Mesodermal cell (in vitro differentiated cells): Measurements from ENCODE around the gene NMNAT2.

Source experiments
- H3K27ac ChIP-seq: 2 replicates; pipeline ENCODE4 v1.7.0; 2013; ENCODE audit warnings: mild to moderate bottlenecking, low read depth, low read length, moderate library complexity; ENCODE audit not compliant: severe bottlenecking
- H3K36me3 ChIP-seq: 2 replicates; pipeline ENCODE4 v1.7.1; 2013; ENCODE audit warnings: mild to moderate bottlenecking, low read length, moderate library complexity; ENCODE audit not compliant: control insufficient read depth, insufficient read depth
- H3K4me1 ChIP-seq: one replicate; pipeline ENCODE4 v1.7.1; 2013; ENCODE audit warnings: mild to moderate bottlenecking, low read length; ENCODE audit not compliant: insufficient read depth, control insufficient read depth, poor library complexity, severe bottlenecking
- H3K4me3 ChIP-seq: 2 replicates; pipeline ENCODE4 v1.7.0; 2013; ENCODE audit warnings: low read length, control low read depth, mild to moderate bottlenecking; ENCODE audit not compliant: insufficient read depth, poor library complexity, severe bottlenecking; ENCODE audit errors: extremely low read depth
- H3K9me3 ChIP-seq: 2 replicates; pipeline ENCODE4 v1.7.1; 2013; ENCODE audit warnings: mild to moderate bottlenecking, low read length, moderate library complexity; ENCODE audit not compliant: control insufficient read depth
- WGBS, 2 experiments: methylation state at CpG; one replicate each; pipeline ENCODE4 v1.1.5; 2013; ENCODE audit warnings: missing lambda C conversion rate in 2 of 2; ENCODE audit not compliant: insufficient coverage in 2 of 2; 5-methylcytosine and 5-hydroxymethylcytosine counted together

Gene NMNAT2

DNA sequence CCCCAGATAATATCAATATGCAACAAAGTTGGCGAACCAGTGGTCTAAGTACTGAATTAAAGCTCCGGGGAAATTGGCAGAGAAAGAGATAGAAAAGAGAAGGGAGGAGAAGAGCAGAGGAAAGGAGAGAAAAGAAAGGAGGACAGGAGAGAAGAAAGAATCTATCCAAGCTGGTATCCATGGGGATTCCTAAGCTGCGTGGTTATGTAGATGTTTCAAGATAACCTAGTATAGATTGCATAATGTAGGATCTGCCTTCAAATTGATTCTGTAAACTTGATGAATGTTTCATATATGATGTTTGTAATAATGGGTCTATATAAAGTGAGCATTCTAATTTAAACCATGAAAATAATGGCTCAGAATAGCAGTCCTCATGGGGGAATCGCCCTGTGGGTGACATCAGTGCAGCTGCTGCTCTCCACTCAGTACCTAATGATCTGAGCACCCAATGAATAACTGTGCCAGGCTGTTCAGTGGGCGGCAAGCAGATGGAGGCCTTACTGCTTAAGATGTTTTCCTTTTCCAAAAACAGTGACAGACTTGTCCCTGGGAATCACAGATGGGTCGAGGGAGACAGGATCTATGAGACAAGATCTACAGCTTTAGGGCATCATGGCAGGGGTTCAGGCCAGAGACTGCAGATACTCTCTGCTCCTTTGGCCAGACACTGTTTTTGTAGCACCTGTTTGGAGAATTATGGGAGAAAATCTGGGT is 154.1 kb downstream of the NMNAT2 start:
- Histone ChIP-seq H3K9me3 (no peaks in the 10 kb centered on the region), H3K27ac (no peak overlapping the region), H3K4me1 (no peaks in the 10 kb centered on the region), H3K4me3 (no peak overlapping the region), H3K36me3 (no peaks in the 10 kb centered on the region)
- WGBS, 2 experiments: 70 to 77% methylated on average over 5 to 6 of the region's 6 CpGs

GRCh38 chr1:183262628-183263200 is 155.5 kb downstream of the NMNAT2 start:
- Histone ChIP-seq H3K9me3 (no peaks in the 10 kb centered on the region), H3K27ac (no peak overlapping the region), H3K4me3 (no peak overlapping the region), H3K36me3 (no peaks in the 10 kb centered on the region), H3K4me1 (no peaks in the 10 kb centered on the region)
- WGBS, 2 experiments: 83 to 94% methylated on average over 2 to 3 of the region's 5 CpGs

GRCh38 chr1:183259924-183260323 is 158.3 kb downstream of the NMNAT2 start:
- Histone ChIP-seq H3K4me1 (no peaks in the 10 kb centered on the region), H3K27ac (no peak overlapping the region), H3K9me3 (peaks cover 7% of the 10 kb centered on the region), H3K4me3 (no peak overlapping the region), H3K36me3 (no peaks in the 10 kb centered on the region)
- WGBS, 2 experiments: 90 to 94% methylated on average over 2 to 4 of the region's 5 CpGs

- H3K27ac ChIP-seq: no peak overlapping the region
- H3K4me1 ChIP-seq: no peaks in the 10 kb centered on the region
- H3K36me3 ChIP-seq: no peaks in the 10 kb centered on the region
- WGBS, 2 experiments: no CpG with 5 or more reads among the region's 1 CpG
- H3K9me3 ChIP-seq: peaks cover 17% of the 10 kb centered on the region
- no peak overlapping the region for H3K4me3 ChIP-seq
Measured at GRCh38 chr1:183255073-183255472, 163.1 kb downstream of the NMNAT2 start.

GRCh38 chr1:183251959-183252450 is 166.2 kb downstream of the NMNAT2 start:
- H3K4me1 ChIP-seq: peaks cover 2% of the 10 kb centered on the region
- H3K4me3 ChIP-seq: no peak overlapping the region
- peaks cover 17% of the 10 kb centered on the region for H3K9me3 ChIP-seq
- no peaks in the 10 kb centered on the region for H3K36me3 ChIP-seq
- 94 to 100% methylated on average over 1 to 3 of the region's 8 CpGs for WGBS, 2 experiments
- no peak overlapping the region for H3K27ac ChIP-seq

- Histone ChIP-seq H3K4me3 (no peak overlapping the region), H3K36me3 (no peaks in the 10 kb centered on the region), H3K27ac (no peak overlapping the region), H3K4me1 (peaks cover 2% of the 10 kb centered on the region), H3K9me3 (peaks cover 17% of the 10 kb centered on the region)
- 98% methylated on average over 5 to 7 of the region's 12 CpGs for WGBS, 2 experiments
Measured at GRCh38 chr1:183251101-183251958, 166.8 kb downstream of the NMNAT2 start.

DNA sequence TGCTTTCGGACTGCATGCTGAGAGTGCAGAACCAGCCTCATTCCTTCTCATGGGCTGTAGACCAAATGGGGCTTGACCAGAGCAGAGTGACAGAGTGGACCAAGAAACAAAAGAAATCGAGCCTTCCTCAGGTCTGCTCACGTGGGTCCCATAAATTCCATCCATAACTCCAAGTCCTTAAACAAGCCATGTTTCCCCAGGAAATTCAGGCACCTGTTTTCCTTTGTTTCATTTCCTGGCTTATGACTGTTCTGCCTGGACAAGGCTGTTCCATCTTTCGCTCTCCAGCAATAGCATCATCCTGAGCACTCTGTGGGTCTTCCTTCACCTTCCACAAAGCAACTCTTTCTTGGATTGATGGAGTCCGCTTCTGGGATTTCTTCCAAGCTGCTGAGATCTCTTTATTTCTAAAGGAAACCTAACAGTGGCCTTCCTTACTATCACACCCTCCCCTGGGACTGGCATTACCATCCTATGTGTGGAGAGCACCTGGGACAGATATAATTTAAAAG is 168.2 kb downstream of the NMNAT2 start:
- Histone ChIP-seq H3K4me3 (no peak overlapping the region), H3K4me1 (peaks cover 2% of the 10 kb centered on the region), H3K9me3 (peaks cover 11% of the 10 kb centered on the region), H3K27ac (no peak overlapping the region), H3K36me3 (no peaks in the 10 kb centered on the region)
- 89 to 90% methylated on average over 4 of the region's 5 CpGs for WGBS, 2 experiments

DNA sequence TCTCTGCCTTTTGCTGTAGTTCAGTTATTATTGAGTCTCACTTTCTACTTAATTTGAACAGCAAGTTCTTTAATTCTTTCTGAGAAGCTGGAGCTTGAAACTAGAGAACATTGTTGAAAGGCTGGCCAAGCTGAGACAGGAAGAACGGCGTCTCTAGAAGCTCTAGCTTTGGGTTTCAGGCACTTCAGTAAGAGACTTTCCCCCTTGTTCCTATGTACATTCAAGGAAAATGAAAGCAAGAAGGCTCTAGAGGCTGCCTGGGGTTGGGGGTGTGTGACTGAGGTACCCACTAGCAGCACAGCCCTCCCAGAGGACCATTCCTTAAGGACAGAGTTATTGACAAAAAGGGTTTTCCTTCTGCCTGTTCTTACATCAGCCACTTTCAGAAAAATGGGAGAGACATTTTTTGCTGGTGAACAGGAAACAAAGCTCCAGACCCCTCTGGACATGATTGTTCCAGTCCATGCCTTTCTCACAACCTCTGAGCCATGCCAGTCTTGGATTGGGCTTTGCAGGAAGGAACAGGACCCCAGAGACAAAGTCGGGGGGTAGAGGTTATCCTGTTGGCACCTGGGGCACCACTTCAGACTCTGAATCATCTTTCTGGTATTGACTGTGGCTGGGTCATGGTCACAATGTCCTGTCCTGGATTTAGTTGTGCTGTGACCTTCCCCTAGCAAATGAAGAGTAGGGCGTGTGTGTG is 169.0 kb downstream of the NMNAT2 start:
- H3K36me3 ChIP-seq: no peaks in the 10 kb centered on the region
- peaks cover 2% of the 10 kb centered on the region for H3K9me3 ChIP-seq
- peaks cover 2% of the 10 kb centered on the region for H3K4me1 ChIP-seq
- H3K4me3 ChIP-seq: no peak overlapping the region
- WGBS, 2 experiments: 90 to 100% methylated on average over 2 to 3 of the region's 4 CpGs
- no peak overlapping the region for H3K27ac ChIP-seq

GRCh38 chr1:183247931-183248330 is 170.2 kb downstream of the NMNAT2 start:
- Histone ChIP-seq H3K4me1 (peaks cover 2% of the 10 kb centered on the region), H3K36me3 (no peaks in the 10 kb centered on the region), H3K4me3 (no peak overlapping the region), H3K27ac (no peak overlapping the region), H3K9me3 (no peaks in the 10 kb centered on the region)
- 80% methylated on average over 1 of the region's 1 CpG; no CpG with 5 or more reads in 1 of the 2 experiments for WGBS, 2 experiments

GRCh38 chr1:183247484-183247883 is 170.7 kb downstream of the NMNAT2 start:
- no peak overlapping the region for H3K27ac ChIP-seq
- peaks cover 2% of the 10 kb centered on the region for H3K4me1 ChIP-seq
- no peaks in the 10 kb centered on the region for H3K36me3 ChIP-seq
- H3K9me3 ChIP-seq: no peaks in the 10 kb centered on the region
- no CpG with 5 or more reads among the region's 3 CpGs for WGBS, 2 experiments
- H3K4me3 ChIP-seq: no peak overlapping the region
